CD14-positive monocyte (primary cell): ENCODE data around the gene UBP1. TPM values are rescaled to one million over a fixed set of nuclear protein-coding genes. Genes with fewer than 3 reads are reported as not detected.
A peak's percentile ranks its signal among the peaks of the same experiment; 100 is the strongest.

Experiments used
- DNase-seq, 3 donors: peaks; one replicate each; pipeline ENCODE4 v3.0.0-alpha.2; 2011 to 2022
- H2AFZ ChIP-seq: 2 replicates; pipeline ENCODE4 v1.6.0; 2012; ENCODE audit warnings: mild to moderate bottlenecking, low read depth, low read length, inconsistent platforms; ENCODE audit not compliant: insufficient read depth, poor library complexity, severe bottlenecking
- H3K27ac ChIP-seq, 2 donors: 1 replicate in 1 of 2; 2 replicates in 1 of 2; pipeline ENCODE4 v1.5.1; 2012 to 2013; ENCODE audit warnings: low read length in 2 of 2, control low read depth in 1 of 2, inconsistent platforms in 1 of 2, low read depth in 1 of 2, mild to moderate bottlenecking in 1 of 2
- H3K27me3 ChIP-seq, 2 donors: one replicate each; pipeline versions ENCODE4 v1.6.0 to v1.6.1; 2011 to 2013; ENCODE audit warnings: low read length in 2 of 2; ENCODE audit not compliant: control insufficient read depth in 2 of 2, insufficient read depth in 2 of 2
- H3K36me3 ChIP-seq, 2 donors: replicated peaks in 1 of 2; 1 replicate in 1 of 2; 2 replicates in 1 of 2; pipeline versions ENCODE4 v1.5.1 to v1.6.1; 2012 to 2013; ENCODE audit warnings: low read length in 2 of 2, control low read depth in 1 of 2, inconsistent platforms in 1 of 2, mild to moderate bottlenecking in 1 of 2; ENCODE audit not compliant: insufficient read depth in 2 of 2, control insufficient read depth in 1 of 2
- H3K4me1 ChIP-seq, 2 donors: 1 replicate in 1 of 2; 2 replicates in 1 of 2; pipeline versions ENCODE4 v1.5.1 to v1.6.1; 2012 to 2013; ENCODE audit warnings: low read length in 2 of 2, control low read depth in 1 of 2, inconsistent platforms in 1 of 2, mild to moderate bottlenecking in 1 of 2, moderate library complexity in 1 of 2; ENCODE audit not compliant: insufficient read depth in 2 of 2, control insufficient read depth in 1 of 2
- H3K4me2 ChIP-seq: replicated peaks from 2 replicates; pipeline ENCODE3; 2012; ENCODE audit warnings: low read length, moderate library complexity, mild to moderate bottlenecking; ENCODE audit not compliant: poor library complexity, severe bottlenecking; ENCODE audit errors: extremely low read depth
- H3K4me3 ChIP-seq, 3 experiments: fragments of 200-600 bp in 1 of 3; sonication (generic) in 1 of 3; replicated peaks in 1 of 3; 1 replicate in 2 of 3; 2 replicates in 1 of 3; pipeline ENCODE4 v1.5.1; 2011 to 2013; ENCODE audit warnings: low read length in 3 of 3, mild to moderate bottlenecking in 3 of 3, control low read depth in 2 of 3, low read depth in 2 of 3, inconsistent platforms in 1 of 3, moderate library complexity in 1 of 3
- H3K79me2 ChIP-seq: 2 replicates; pipeline ENCODE4 v1.6.0; 2012; ENCODE audit warnings: mild to moderate bottlenecking, control low read depth, inconsistent platforms, low read length, moderate library complexity; ENCODE audit not compliant: insufficient read depth
- H3K9ac ChIP-seq: 2 replicates; pipeline ENCODE4 v1.6.0; 2017; ENCODE audit warnings: low read length, mild to moderate bottlenecking; ENCODE audit not compliant: insufficient read depth, poor library complexity, severe bottlenecking
- H3K9me3 ChIP-seq, 2 donors: replicated peaks in 1 of 2; 1 replicate in 1 of 2; 2 replicates in 1 of 2; pipeline versions ENCODE4 v1.5.1 to v1.6.1; 2012 to 2013; ENCODE audit warnings: low read length in 2 of 2, control low read depth in 1 of 2; ENCODE audit not compliant: control insufficient read depth in 1 of 2, insufficient read depth in 1 of 2
- H4K20me1 ChIP-seq: 2 replicates; pipeline ENCODE4 v1.6.0; 2012; ENCODE audit warnings: mild to moderate bottlenecking, low read length, control low read depth, moderate library complexity; ENCODE audit not compliant: insufficient read depth
- H3K27ac Mint-ChIP-seq, 7 donors: one replicate each; pipeline ENCODE4 v1.8.0; 2020; ENCODE audit warnings: mild to moderate bottlenecking in 7 of 7, mixed read lengths in 7 of 7, moderate library complexity in 6 of 7, inconsistent platforms in 2 of 7
- H3K27me3 Mint-ChIP-seq, 3 donors: one replicate each; pipeline ENCODE4 v1.8.0; 2021 to 2022; ENCODE audit warnings: low read depth in 3 of 3, mild to moderate bottlenecking in 3 of 3, mixed read lengths in 3 of 3, moderate library complexity in 3 of 3, inconsistent platforms in 1 of 3
- H3K36me3 Mint-ChIP-seq, 2 donors: one replicate each; pipeline ENCODE4 v1.8.0; 2020; ENCODE audit warnings: mixed read lengths in 2 of 2, inconsistent platforms in 1 of 2, mild to moderate bottlenecking in 1 of 2
- H3K4me1 Mint-ChIP-seq: one replicate; pipeline ENCODE4 v1.8.0; 2020; ENCODE audit warnings: mild to moderate bottlenecking, mixed read lengths
- H3K4me3 Mint-ChIP-seq, 2 donors: one replicate each; pipeline ENCODE4 v1.8.0; 2020; ENCODE audit warnings: mild to moderate bottlenecking in 2 of 2, mixed read lengths in 2 of 2, moderate library complexity in 1 of 2
- H3K9me3 Mint-ChIP-seq, 7 donors: one replicate each; pipeline ENCODE4 v1.8.0; 2020 to 2022; ENCODE audit warnings: mixed read lengths in 7 of 7, mild to moderate bottlenecking in 6 of 7, moderate library complexity in 6 of 7, inconsistent platforms in 2 of 7
- CTCF ChIP-seq: fragments of 200-600 bp; IDR thresholded peaks from one replicate; pipeline ENCODE4 v1.8.0; 2022; ENCODE audit warnings: antibody characterized with exemption, mild to moderate bottlenecking
- WGBS: methylation state at CpG from one replicate; pipeline ENCODE4 v1.1.5; 2013; ENCODE audit warnings: missing lambda C conversion rate; ENCODE audit not compliant: insufficient coverage; 5-methylcytosine and 5-hydroxymethylcytosine counted together
- intact Hi-C, 2 donors: fragments of 100-400 bp; cut with micrococcal nuclease; formaldehyde crosslinking; loops; one replicate each; pipeline versions ENCODE4 v1.15.0 to v1.15.1; 2023
- polyA plus RNA-seq, 3 donors: library from polyadenylated mRNA; depleted of rRNA in 1 of 3; unstranded in 2 of 3; stranded (reverse) in 1 of 3; fragments of 300-500 nt in 2 of 3; fragments of >200 nt in 1 of 3; fragmentation: Illumina TruSeq in 2 of 3; gene quantifications; 1 replicate in 2 of 3; 2 replicates in 1 of 3; pipeline ENCODE4 v1.2.3, GENCODE V29; 2012 to 2021

Gene UBP1
- polyA plus RNA-seq, 3 donors = 7.8 to 72.4 (median 8.8) TPM

DNA sequence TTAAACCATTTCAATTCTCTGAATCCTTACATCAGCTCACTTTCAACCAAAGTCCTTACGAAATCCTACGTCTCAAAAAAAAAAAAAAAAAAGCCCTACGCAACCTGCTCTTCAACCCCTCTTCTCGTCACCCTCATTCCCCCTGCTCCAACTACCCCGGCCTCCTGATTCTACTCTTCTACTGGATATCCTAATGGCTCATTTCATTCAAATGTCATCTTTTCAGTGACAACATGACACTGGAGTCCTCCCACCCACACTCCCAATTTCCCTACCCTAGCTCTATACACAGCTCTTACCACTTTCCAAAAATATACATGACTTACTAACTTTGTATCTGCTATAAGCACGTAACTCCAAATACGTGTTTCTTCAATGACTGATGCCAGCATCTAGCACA is 11.5 kb downstream of the UBP1 start:
- peak overlapping the region in 1 of 3 experiments; percentile 48 for H3K4me3 ChIP-seq
- no peaks in the 10 kb centered on the region for H3K9me3 ChIP-seq
- Mint-ChIP-seq H3K36me3 (peaks cover 16 to 24% of the 10 kb centered on the region in 2 donors), H3K27me3 (no peaks in the 10 kb centered on the region), H3K9me3 (peaks cover 0 to 2% (median 0%) of the 10 kb centered on the region in 7 donors), H3K27ac (peak overlapping the region; percentile 83 to 97 (median 89)), H3K4me1 (peaks cover 86% of the 10 kb centered on the region), H3K4me3 (peak overlapping the region; percentile 56 to 64)
- no peaks in the 10 kb centered on the region for H3K27me3 ChIP-seq
- peak overlapping the region; percentile 51 for H3K4me2 ChIP-seq
- intact Hi-C loops = no loop called here
- peaks cover 72 to 78% of the 10 kb centered on the region in 2 donors for H3K4me1 ChIP-seq
- peak in 2 of 3 donors; percentile 33 to 43 for DNase-seq
- TF ChIP-seq CTCF = no peak
- H3K9ac ChIP-seq = no peak overlapping the region
- 6% methylated on average over 6 of the region's 7 CpGs for WGBS
- H4K20me1 ChIP-seq = peaks cover 87% of the 10 kb centered on the region
- H2AFZ ChIP-seq = no peak overlapping the region
- peaks cover 100% of the 10 kb centered on the region for H3K79me2 ChIP-seq
- peak overlapping the region; percentile 9 to 74 for H3K27ac ChIP-seq
- H3K36me3 ChIP-seq = peaks cover 3 to 10% of the 10 kb centered on the region in 2 donors

GRCh38 chr3:33426630-33427317 is 13.4 kb downstream of the UBP1 start:
- peaks cover 53 to 59% of the 10 kb centered on the region in 2 donors for H3K4me1 ChIP-seq
- H3K4me2 ChIP-seq = no peak overlapping the region
- peaks cover 0 to 2% (median 0%) of the 10 kb centered on the region in 7 donors for H3K9me3 Mint-ChIP-seq
- peak overlapping the region in 1 of 2 donors; percentile 74 for H3K27ac ChIP-seq
- H3K9me3 ChIP-seq = no peaks in the 10 kb centered on the region
- no peak for TF ChIP-seq CTCF
- H3K27ac Mint-ChIP-seq = peak overlapping the region in 6 of 7 donors; percentile 64 to 83 (median 80)
- H3K4me1 Mint-ChIP-seq = peaks cover 71% of the 10 kb centered on the region
- no peak overlapping the region for H3K4me3 Mint-ChIP-seq
- H3K79me2 ChIP-seq = peaks cover 100% of the 10 kb centered on the region
- peaks cover 30 to 34% of the 10 kb centered on the region in 2 donors for H3K36me3 Mint-ChIP-seq
- no peak overlapping the region for H3K9ac ChIP-seq
- H3K27me3 ChIP-seq = no peaks in the 10 kb centered on the region
- no CpG with 5 or more reads among the region's 10 CpGs for WGBS
- H3K4me3 ChIP-seq = no peak overlapping the region
- intact Hi-C loops = no loop called here
- no peak overlapping the region for H2AFZ ChIP-seq
- peaks cover 10 to 24% of the 10 kb centered on the region in 2 donors for H3K36me3 ChIP-seq
- peaks cover 68% of the 10 kb centered on the region for H4K20me1 ChIP-seq
- peak in 1 of 3 donors; percentile 54 for DNase-seq
- H3K27me3 Mint-ChIP-seq = no peaks in the 10 kb centered on the region
